NB4 (cell line): ENCODE measurements around the gene PCK1.

Experiments used
- DNase-seq: peaks from one replicate; pipeline ENCODE4 v3.0.0; 2010; ENCODE audit warnings: low read depth
- H3K4me3 ChIP-seq: one replicate; pipeline ENCODE4 v1.5.1; 2011; ENCODE audit warnings: mild to moderate bottlenecking, low read depth, low read length, moderate library complexity
- CTCF ChIP-seq: IDR thresholded peaks from one replicate; pipeline ENCODE4 v1.5.1; 2012; ENCODE audit warnings: low read depth, low read length
- MAX ChIP-seq: IDR thresholded peaks from 2 replicates; pipeline ENCODE4 v1.6.1; 2011; ENCODE audit warnings: low read depth, low read length
- MYC ChIP-seq: IDR thresholded peaks from 2 replicates; pipeline ENCODE4 v1.6.1; 2011; ENCODE audit warnings: low read depth, low read length
- POLR2A ChIP-seq: IDR thresholded peaks from 2 replicates; pipeline ENCODE4 v1.6.1; 2011; ENCODE audit warnings: mild to moderate bottlenecking; ENCODE audit not compliant: insufficient read length; ENCODE audit errors: extremely low read depth

PCK1 gene

GRCh38 chr20:57522380-57523140, 38.4 kb upstream of the PCK1 start:
- TF ChIP-seq MYC, result no peak
- TF ChIP-seq POLR2A, result no peak
- TF ChIP-seq MAX, result no peak
- TF ChIP-seq CTCF, result no peak
- no peak for DNase-seq
- H3K4me3 ChIP-seq, result no peak overlapping the region

GRCh38 chr20:57523782-57524181, 37.1 kb upstream of the PCK1 start:
- TF ChIP-seq POLR2A (no peak), MAX (no peak), CTCF (no peak), MYC (no peak)
- no peak for DNase-seq

GRCh38 chr20:57524511-57525176, 36.3 kb upstream of the PCK1 start, which contains the start of gene CTCFL:
TSS of gene CTCFL (minus strand) at chr20:57525140. CDS start at chr20:57524205, 935 bp downstream.
- TF ChIP-seq MAX (no peak), CTCF (no peak), POLR2A (no peak), MYC (no peak)
- no peak within 1 kb of the TSS for H3K4me3 ChIP-seq
- no peak for DNase-seq

More at GRCh38 chr20:57523782-57524181, 37.1 kb upstream of the PCK1 start:
- H3K4me3 ChIP-seq, result no peak overlapping the region

GRCh38 chr20:57525328-57526086, 35.4 kb upstream of the PCK1 start:
- TF ChIP-seq CTCF (no peak), MYC (no peak), POLR2A (no peak), MAX (no peak)
- no peak for DNase-seq
- no peak overlapping the region for H3K4me3 ChIP-seq

- H3K4me3 ChIP-seq, result no peak overlapping the region
- peak; percentile 73 for DNase-seq
- TF ChIP-seq MAX (no peak), CTCF (peak; percentile 56)
These were observed 34.6 kb upstream of the PCK1 start for GRCh38 chr20:57526087-57526884.
